Cardiac muscle cell (in vitro differentiated cells and primary cell): ENCODE measurements around the gene CFAP107. TPM values are rescaled to one million over a fixed set of nuclear protein-coding genes. Genes with fewer than 3 reads are reported as not detected.

Experiments used
- DNase-seq, 2 donors: peaks; one replicate each; pipeline versions ENCODE4 v3.0.0 to v3.0.0-alpha.2; 2010 to 2017; ENCODE audit warnings: low read depth in 1 of 2, low spot score in 1 of 2
- H3K27ac ChIP-seq: fragments of 200-600 bp; sonication (generic); 2 replicates; pipeline ENCODE4 v1.5.1; 2016
- H3K27me3 ChIP-seq: fragments of 200-600 bp; sonication (generic); 2 replicates; pipeline ENCODE4 v1.6.0; 2016; ENCODE audit warnings: control low read depth
- H3K36me3 ChIP-seq: fragments of 200-600 bp; sonication (generic); 2 replicates; pipeline ENCODE4 v1.5.1; 2016; ENCODE audit warnings: control low read depth
- H3K4me1 ChIP-seq: fragments of 200-600 bp; sonication (generic); 2 replicates; pipeline ENCODE4 v1.8.1; 2017; ENCODE audit warnings: low read depth, mild to moderate bottlenecking, mixed run types
- H3K4me3 ChIP-seq: fragments of 200-600 bp; sonication (generic); 2 replicates; pipeline ENCODE4 v1.5.1; 2016; ENCODE audit warnings: mild to moderate bottlenecking
- H3K9me3 ChIP-seq: fragments of 200-600 bp; sonication (generic); 2 replicates; pipeline ENCODE4 v1.5.1; 2017; ENCODE audit warnings: low read depth, mild to moderate bottlenecking, control low read depth
- polyA plus RNA-seq: library from polyadenylated mRNA; unstranded; fragments of >200 nt; fragmentation: Nextera tagmentation; extraction: Ambion mirVana; gene quantifications from 2 replicates; pipeline ENCODE4 v1.2.1, GENCODE V29; 2016
- total RNA-seq: library from RNA; depleted of rRNA; stranded (reverse); fragments of >200 nt; gene quantifications from 2 replicates; pipeline ENCODE4 v1.2.3, GENCODE V29; 2016
- TF ChIP-seq, protein P1 (sequence below): IDR thresholded peaks from 2 replicates; pipeline ENCODE4 v1.5.1; 2012; ENCODE audit warnings: low read depth, mild to moderate bottlenecking, low read length

Gene CFAP107
- total and polyA plus RNA-seq, 2 experiments from 2014 or later, result not detected

DNA sequence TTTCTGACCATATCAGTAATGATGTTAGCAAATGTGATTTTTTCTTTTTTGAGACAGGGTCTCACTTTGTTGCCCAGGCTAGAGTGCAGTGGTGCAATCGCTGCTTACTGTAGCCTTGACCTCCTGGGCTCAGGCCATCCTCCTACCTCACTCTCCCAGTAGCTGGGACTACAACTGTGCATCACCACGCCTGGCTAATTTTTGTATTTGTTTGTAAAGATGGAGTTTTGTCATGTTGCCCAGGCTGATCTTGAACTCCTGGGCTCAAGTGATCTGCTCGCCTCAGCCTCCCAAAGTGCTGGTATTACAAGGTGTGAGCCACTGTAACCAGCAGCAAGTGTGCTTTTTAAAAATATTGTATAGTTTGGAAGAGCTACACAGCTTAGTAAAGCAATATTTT lies 4.1 kb upstream of the CFAP107 start:
- Histone ChIP-seq H3K27me3 (no peaks in the 10 kb centered on the region), H3K4me3 (no peak overlapping the region), H3K36me3 (no peaks in the 10 kb centered on the region), H3K27ac (no peak overlapping the region), H3K4me1 (no peaks in the 10 kb centered on the region), H3K9me3 (no peaks in the 10 kb centered on the region)
- DNase-seq, result no peak
- TF ChIP-seq, protein P1, sequence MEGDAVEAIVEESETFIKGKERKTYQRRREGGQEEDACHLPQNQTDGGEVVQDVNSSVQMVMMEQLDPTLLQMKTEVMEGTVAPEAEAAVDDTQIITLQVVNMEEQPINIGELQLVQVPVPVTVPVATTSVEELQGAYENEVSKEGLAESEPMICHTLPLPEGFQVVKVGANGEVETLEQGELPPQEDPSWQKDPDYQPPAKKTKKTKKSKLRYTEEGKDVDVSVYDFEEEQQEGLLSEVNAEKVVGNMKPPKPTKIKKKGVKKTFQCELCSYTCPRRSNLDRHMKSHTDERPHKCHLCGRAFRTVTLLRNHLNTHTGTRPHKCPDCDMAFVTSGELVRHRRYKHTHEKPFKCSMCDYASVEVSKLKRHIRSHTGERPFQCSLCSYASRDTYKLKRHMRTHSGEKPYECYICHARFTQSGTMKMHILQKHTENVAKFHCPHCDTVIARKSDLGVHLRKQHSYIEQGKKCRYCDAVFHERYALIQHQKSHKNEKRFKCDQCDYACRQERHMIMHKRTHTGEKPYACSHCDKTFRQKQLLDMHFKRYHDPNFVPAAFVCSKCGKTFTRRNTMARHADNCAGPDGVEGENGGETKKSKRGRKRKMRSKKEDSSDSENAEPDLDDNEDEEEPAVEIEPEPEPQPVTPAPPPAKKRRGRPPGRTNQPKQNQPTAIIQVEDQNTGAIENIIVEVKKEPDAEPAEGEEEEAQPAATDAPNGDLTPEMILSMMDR, result no peak

DNA sequence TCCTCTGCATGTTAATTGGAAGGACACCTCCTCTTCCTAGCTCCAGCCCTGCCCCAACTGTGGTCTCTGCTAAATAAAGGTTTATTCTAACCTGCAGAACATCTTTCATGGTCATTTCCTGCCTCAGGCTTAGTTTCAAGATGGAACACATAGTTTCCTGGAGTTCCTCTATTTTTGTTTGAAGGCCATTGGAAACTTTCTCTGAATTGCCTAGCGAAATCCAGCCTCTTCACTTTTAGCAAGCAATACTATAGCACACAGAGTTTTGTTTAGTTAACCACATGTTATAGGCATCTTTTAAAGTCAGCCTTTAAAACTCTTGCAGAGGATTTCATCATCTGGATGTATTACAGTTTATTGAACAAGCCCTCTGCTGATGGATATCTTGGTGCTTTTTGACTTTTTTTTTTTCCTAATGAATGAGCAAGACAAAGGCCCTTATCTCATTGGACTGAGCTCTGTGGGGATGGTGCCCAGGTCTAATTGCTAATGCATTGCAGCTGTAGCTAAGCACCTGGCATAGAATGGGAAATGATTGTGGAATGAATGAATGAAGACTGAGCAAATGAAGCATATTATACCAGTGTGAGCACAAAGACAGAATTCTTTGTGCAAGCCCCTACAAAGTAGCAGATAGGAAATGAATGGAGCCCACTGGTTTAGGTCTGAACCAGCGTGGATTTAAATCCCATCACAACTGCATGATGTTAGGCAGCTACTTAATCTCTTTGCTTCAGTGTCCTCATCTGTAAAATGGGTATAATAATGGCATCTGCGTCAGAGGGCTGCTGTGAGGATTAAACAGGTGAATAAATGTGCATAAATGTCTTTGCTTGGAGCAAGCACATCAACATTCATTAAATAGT lies 641 bp upstream of the CFAP107 start:
- Histone ChIP-seq H3K9me3 (no peaks in the 10 kb centered on the region), H3K4me1 (no peaks in the 10 kb centered on the region), H3K4me3 (no peak overlapping the region), H3K27ac (no peak overlapping the region), H3K27me3 (no peaks in the 10 kb centered on the region), H3K36me3 (no peaks in the 10 kb centered on the region)
- TF ChIP-seq, protein P1, result no peak
- peak in 1 of 2 donors; percentile 3 for DNase-seq

DNA sequence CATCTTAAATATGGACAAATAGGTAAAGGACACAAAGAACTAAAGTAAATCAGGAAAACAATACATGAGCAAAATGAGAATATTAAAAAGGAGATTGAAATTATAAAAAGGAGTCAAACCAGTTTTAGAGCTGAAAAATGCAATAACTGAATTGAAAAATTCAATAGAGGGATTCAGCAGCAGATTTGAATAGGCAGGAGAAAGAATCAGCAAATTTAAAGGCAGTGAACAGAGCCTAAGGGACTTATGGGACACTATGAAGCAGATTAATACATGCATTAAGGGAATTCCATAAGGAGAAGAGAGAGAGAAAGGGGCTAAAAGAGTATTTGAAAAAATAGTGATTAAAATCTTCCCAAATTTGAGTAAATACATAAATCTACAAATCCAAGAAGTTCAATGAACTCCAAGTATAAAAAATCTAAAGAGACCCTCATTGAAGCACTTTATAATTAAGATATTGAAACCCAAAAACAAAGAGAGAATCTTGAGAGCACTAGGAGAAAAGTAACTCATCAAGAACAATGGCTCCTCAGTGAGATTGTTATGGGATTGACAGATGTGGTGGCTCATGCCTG lies 2.9 kb downstream of the CFAP107 start:
- Histone ChIP-seq H3K4me1 (no peaks in the 10 kb centered on the region), H3K9me3 (no peaks in the 10 kb centered on the region), H3K27ac (no peak overlapping the region), H3K4me3 (no peak overlapping the region), H3K27me3 (no peaks in the 10 kb centered on the region), H3K36me3 (no peaks in the 10 kb centered on the region)
- TF ChIP-seq, protein P1, result no peak
- no peak for DNase-seq

DNA sequence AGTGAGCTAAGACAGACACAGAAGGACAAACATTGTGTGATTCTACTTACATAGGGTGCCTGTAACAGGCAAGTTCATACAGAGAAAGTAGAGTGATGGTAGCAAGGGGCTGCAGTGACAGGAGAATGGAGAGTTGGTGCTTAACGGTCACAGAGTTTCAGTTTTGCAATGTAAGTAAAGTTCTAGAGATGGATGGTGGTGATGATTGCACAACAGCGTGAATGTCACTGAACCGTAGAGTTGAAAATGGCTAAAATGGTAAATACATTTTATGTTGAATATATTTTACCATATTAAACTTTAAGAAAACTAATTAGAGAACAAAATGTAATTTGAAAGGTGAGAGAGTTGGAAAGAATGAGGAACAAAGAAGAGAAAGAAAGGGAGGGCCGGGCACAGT lies 8.7 kb downstream of the CFAP107 start:
- no peaks in the 10 kb centered on the region for H3K9me3 ChIP-seq
- DNase-seq, result no peak
- H3K4me3 ChIP-seq, result no peak overlapping the region
- no peaks in the 10 kb centered on the region for H3K27me3 ChIP-seq
- no peaks in the 10 kb centered on the region for H3K36me3 ChIP-seq
- TF ChIP-seq, protein P1, result no peak
- H3K27ac ChIP-seq, result no peak overlapping the region
- no peaks in the 10 kb centered on the region for H3K4me1 ChIP-seq

DNA sequence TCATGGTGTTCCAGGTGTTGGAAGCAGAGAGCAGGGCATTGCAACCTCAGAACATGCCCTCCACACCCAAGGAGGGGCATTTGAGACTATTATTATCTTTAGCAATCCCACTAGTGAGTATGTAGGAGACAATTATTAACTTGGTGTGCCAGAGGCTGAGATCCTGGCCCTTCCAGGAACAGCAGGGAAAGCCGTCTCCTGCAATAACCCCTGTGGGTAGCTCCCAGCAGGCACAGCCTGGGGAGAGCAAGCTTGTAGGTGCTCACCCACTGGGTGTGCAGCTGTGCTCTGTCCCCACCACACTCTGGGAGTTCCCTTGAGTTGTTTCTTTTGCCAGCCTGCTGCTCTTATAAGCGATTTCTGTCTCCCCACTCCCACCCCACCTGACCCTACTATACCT lies 10.3 kb downstream of the CFAP107 start:
- no peak for DNase-seq
- no peaks in the 10 kb centered on the region for H3K9me3 ChIP-seq
- H3K36me3 ChIP-seq, result no peaks in the 10 kb centered on the region
- no peaks in the 10 kb centered on the region for H3K27me3 ChIP-seq
- TF ChIP-seq, protein P1, result no peak
- H3K27ac ChIP-seq, result no peak overlapping the region
- H3K4me1 ChIP-seq, result no peaks in the 10 kb centered on the region
- H3K4me3 ChIP-seq, result no peak overlapping the region
